HG02642 (cell line): Measurements from ENCODE around the gene GIPR.

Experiments
- ATAC-seq: cut with Tn5 transposase; IDR thresholded peaks from one replicate; pipeline ENCODE4 v1.9.1; 2021; ENCODE audit warnings: mild to moderate bottlenecking; ENCODE audit not compliant: unreplicated experiment, poor library complexity

GIPR gene

DNA sequence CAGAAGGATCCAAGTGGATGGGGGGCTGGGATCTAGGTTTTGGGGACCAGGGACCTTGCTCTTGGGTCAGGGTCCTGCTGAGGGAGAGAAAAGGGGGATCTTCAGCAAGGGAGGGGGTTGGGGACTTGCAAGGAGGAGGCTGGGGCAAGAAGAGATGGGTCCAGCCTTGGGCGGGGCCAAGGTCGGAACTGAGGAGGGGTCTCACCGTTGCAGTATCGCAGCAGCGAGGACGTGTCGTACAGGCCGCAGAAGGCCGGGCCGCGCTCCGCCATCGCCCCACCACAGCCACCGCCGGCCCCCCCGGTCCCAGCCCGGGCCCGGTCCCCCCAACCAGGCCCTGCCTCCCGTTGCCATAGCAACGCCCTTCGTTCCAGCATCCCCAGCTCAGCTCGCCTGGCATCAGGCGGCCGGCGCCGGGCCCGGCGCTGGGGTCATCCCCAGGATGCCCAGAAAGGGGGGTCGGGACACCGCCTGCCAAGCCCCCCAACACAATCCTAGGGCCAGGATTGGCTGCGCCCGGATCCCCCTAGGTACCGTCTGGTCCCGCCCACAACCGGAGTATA lies 22.9 kb upstream of the GIPR start:
- no peak for ATAC-seq

DNA sequence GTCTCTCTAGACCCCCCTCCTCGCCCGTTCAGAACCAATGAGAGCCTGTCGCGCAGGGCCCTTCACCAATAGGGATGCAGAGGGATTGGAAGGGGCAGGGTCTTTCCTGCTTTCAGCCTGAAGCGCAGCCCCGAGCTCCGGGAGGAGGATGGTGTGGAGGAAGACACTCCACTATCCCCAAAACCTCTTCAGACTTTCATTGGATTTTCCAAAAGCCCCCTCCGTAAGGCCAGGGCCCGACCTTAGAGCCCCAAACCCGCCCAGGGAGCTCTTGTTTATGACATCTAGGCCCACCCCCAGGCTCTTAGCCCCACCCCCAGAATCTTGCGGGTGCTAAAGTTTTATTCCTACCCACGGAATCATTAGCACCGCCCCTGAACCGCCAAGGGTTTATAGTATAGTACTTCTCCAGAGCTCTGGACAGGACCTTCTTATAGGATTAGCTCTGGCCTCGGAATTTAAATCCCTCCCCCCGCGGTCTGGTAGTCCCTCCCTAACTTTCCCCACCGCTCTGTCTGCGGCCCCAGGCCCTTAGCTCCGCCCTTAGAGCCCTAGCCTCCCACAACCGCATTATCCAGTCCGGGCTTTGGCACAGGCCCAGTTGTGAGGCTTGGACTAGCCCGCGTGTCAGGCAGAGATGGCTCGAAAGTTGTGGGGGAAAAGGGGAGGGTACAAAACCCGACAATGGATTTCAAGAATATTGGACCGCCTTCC lies 22.2 kb upstream of the GIPR start:
- ATAC-seq: peak; percentile 37

- ATAC-seq: no peak
Observed at GRCh38 chr19:45646345-45646698, 21.7 kb upstream of the GIPR start.

- ATAC-seq: no peak
Observed at GRCh38 chr19:45650722-45651121, 17.3 kb upstream of the GIPR start.

DNA sequence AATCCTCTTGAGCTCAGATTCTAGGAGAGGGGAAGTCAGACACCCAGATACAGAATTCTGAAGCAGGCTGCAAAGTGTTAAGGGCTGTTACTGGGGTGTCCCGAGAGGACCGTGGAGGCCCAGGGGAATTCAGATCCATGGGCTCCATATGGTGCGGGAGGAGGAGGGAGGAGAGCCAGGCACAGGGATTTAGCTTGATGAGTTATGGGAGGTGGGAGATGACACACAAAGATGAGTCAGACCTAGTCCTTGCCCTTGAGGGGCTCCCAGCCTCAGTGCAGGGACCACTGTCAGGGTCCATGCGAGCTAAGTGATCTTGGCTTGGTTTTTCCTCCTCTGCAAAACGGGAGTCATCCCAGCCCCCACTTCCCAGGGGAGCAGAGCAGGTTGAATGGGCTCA lies 14.4 kb upstream of the GIPR start:
- ATAC-seq: no peak

DNA sequence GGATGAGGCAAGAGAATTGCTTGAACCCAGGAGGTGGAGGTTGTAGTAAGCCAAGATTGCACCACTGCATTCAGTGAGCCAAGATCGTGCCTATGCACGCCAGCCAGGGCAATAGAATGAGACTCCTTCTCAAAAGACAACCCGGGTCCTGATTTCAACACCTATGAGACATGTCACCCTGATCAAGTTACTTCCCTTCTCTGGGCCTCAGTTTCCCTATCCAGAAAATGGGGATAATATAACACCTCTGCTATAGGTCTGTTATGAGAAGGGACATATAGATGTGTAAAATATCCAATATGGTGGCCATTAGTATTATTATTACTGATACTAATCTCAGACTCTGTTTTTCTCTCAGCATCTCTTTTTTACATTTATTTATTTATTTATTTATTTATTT lies 12.9 kb upstream of the GIPR start:
- no peak for ATAC-seq

DNA sequence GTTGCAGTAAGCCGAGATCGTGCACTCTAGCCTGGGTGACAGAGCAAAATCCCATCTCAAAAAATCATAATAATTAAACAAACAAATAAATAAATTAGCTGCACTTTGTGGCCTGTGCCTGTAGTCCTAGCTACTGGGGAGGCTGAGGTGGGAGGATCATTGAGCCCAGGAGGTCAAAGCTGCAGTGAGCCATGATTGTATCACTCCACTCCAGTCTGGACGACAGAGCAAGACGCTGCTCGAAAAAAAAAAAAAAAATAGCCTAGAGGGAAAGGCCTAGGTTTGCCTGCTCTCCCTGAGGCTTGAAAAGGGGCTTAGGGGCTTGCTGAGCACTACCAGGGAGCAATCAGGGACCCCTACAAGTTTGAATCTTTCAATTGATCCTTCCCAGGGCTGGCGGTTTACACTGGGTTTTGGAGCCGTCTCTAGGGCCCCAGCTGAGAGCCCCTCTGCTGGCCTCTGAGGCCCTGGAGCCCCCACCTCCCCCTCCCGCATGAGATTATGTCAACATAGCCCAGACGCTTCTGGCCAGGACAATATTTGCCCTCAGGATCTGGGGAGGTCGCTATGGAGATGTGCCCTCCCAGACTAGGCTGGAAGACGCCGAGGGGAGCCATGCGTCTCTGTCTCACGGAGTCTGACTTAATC lies 10.4 kb upstream of the GIPR start:
- ATAC-seq: no peak

- no peak for ATAC-seq
Observed at GRCh38 chr19:45659096-45659729, 8.8 kb upstream of the GIPR start.

- no peak for ATAC-seq
Observed at GRCh38 chr19:45660636-45661035, 7.4 kb upstream of the GIPR start.

DNA sequence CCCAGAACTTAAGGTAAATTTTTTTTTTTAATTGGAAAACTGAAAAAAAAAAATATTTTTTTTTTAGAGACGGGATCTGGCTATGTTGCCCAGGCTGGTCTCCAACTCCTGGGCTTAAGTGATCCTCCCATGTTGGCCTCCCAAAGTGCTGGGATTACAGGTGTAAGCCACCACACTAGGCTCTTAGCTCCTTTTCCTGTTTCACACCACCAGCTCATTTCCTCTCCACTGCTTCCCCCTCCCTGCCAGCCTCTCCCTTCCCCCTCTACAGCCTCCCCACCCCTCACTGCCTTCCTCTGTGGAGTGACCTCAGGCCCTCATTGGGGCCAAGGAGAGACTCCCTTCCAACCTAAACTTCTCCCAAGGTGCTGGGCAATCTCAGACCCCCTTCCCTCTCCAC lies 4.2 kb upstream of the GIPR start:
- ATAC-seq: no peak

GRCh38 chr19:45664575-45664974 lies 3.4 kb upstream of the GIPR start:
- no peak for ATAC-seq

- ATAC-seq: peak; percentile 2
Observed at GRCh38 chr19:45668342-45668871, 386 bp downstream of the GIPR start.

- ATAC-seq: peak; percentile 58
Observed at GRCh38 chr19:45670670-45671453, 2.8 kb downstream of the GIPR start.

GRCh38 chr19:45674946-45675345 lies 6.9 kb downstream of the GIPR start:
- no peak for ATAC-seq

- peak; percentile 15 for ATAC-seq
Observed at GRCh38 chr19:45676851-45677263, 8.8 kb downstream of the GIPR start.

DNA sequence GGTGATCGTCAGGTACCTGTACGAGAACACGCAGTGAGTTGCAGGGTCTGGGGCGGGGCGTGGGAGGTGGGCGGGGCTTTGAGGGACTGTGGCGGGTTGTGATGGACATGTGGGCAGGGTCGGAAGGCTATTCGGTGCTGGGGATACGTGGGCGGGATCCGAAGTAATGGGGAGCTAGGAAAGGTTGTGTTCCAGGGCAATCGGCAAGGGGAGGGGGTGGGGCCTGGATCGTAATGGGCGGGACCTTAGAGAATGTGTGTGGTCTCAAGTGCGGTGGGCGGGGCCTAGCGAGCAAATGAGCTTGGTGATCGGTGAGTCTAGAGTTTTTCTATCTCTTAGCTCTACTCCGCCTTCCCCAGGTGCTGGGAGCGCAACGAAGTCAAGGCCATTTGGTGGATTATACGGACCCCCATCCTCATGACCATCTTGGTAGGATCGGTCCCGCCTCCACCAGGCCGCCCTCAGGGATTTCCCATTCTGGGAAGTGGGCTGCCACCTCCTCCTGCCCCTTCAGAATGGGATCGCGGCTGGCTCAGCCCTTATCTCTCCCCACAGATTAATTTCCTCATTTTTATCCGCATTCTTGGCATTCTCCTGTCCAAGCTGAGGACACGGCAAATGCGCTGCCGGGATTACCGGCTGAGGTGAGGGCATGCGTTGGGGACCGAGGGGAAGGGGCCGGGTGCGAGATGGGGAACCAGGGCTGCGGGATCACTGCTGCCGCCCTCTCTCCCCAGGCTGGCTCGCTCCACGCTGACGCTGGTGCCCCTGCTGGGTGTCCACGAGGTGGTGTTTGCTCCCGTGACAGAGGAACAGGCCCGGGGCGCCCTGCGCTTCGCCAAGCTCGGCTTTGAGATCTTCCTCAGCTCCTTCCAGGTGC lies 9.6 kb downstream of the GIPR start:
- ATAC-seq: peak; percentile 34

GRCh38 chr19:45681391-45682015 lies 13.5 kb downstream of the GIPR start:
- ATAC-seq: peak; percentile 86

DNA sequence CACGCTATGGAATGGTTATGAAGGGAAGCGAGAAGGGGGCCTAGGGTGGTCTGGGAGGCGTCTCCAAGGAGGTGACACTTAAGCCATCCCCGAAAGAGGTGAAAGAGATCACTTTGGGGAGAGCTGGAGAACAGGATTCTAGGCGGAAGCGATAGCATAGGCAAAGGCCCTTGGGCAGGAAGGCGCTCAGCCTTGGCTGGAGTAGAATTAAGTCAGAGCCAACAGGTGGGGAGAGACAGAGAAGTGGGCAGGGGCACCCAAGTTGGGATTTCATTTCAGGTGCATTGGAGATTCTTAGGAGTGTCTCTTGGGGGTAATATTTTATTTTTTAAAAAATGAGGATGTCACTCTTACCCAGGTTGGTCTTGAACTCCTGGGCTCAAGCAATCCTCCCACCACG lies 14.1 kb downstream of the GIPR start:
- ATAC-seq: no peak

- ATAC-seq: no peak
Observed at GRCh38 chr19:45682908-45683307, 14.9 kb downstream of the GIPR start.
